NCI-H146 treated with DMSO at 0.1 percent for 48 hours (cell line): ENCODE results near the gene TLX3.
"Not testable (repeated sequence)": the region's sequence is repeated elsewhere in the genome, so short reads cannot be mapped to it uniquely, and the experiment has no call there.

Source experiments
- DNase-seq: peaks from one replicate; lab custom pipeline; 2025; ENCODE audit not compliant: unreplicated experiment; lab: John Stamatoyannopoulos, UW

TLX3 gene

GRCh38 chr5:171308453-171309275 is at the start of gene TLX3:
TSS of gene TLX3 (plus strand) at chr5:171309248. CDS start at chr5:171309366, 118 bp downstream.
- DNase-seq: no peak

DNA sequence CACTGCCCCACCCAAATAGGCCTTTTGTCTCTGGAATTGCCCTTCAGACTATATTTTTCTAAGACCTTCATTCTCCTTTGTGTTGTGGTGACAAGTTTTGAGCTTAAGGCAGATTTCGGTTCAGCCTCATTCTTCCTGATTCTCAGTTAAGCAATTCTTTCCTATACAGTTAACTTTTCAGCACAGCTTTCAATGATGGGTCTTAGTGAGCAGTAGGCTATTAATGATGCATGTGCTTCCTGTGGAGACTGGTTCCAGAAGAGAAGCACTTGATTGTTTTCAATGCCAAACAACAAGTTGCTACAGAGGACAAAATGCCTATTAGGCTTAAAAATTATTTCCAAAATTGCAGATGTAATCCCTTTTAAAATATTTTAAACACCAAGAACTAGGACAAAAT is 47.7 kb upstream of the TLX3 start:
- no peak for DNase-seq

DNA sequence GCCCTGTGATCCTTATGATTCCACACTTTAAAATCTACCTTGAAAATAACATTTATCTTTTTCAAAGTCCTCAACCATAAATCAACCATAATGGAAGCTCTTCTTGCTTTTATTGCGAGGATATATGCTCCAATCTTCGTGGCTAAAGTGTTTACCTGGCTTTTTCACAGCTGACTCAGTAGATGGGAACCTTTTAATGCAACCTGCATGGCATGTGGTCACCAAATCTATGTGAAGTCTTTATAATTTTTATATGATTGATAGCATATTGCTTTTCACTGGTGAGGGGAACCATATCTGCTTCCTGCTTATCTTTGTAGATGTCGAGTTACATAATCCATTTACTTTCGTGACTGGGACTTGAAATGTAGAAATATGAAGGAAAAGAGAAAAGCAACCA is 47.1 kb upstream of the TLX3 start:
- no peak for DNase-seq

- DNase-seq: no peak
These were observed 45.9 kb upstream of the TLX3 start for GRCh38 chr5:171263181-171263580.

DNA sequence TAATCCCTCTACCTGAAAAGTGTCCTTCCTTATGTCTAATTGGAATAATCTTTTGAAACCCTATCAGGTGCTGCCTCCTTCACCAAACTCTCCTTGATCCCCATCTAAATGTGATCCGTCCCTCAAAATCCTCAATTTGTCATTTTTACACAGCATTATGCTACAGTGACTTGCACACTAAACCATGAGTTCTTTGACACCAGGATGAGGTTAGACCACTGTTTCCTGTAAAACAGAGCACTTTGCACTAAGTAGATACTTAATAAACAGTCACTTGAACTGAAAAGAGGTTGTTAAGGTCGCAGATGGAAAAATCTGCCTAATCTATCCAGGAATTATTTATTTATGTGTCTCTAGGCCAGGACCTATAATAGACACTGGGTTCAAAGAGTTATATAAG is 44.2 kb upstream of the TLX3 start:
- no peak for DNase-seq

DNA sequence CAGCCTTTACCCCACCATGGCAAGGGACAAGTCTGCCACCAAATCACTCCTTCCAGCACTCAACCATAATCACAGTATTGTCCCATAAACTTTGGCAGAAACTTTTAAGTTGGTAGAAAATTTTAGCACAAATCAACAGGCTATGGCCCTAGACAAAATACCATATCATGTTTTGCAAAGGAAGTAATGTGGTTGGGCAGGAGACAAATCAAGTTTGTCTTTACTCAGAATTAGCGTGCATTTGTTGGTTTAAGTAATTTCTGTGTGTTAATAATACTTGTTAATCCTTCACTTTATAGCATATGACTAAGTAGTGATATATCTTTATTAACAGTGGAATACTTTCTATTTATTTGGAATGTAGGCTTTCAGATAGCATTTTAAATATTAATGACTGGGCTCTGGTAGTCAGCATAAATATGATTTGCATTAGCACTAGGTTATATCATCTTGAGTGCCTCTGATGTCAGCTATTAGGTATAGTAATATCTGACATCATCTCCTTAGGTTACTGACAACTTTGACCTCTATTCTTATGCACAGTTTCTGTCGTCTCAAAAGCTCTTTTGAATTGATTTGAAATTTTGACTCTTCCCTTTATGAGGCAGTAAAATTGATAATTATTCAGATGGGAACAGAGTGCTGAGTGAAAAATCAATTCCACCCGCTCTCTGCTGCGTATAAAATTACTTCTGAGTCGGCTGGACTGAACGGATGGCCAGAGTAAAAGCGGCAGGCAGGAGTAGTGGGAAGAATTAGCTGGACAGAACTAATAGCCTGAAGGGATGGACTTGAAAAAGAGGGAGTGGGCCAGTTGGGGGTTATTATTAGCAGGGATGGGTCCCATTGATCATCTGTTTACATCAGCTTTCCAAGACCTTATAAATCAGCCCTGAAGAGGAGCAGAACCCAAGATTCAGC is 40.1 kb upstream of the TLX3 start:
- peak; percentile 51 for DNase-seq

GRCh38 chr5:171269717-171270116 is 39.3 kb upstream of the TLX3 start:
- DNase-seq: no peak

- no peak for DNase-seq
These were observed 38.9 kb upstream of the TLX3 start for GRCh38 chr5:171270136-171270535.

- no peak for DNase-seq
These were observed 37.2 kb upstream of the TLX3 start for GRCh38 chr5:171271798-171272197.

DNA sequence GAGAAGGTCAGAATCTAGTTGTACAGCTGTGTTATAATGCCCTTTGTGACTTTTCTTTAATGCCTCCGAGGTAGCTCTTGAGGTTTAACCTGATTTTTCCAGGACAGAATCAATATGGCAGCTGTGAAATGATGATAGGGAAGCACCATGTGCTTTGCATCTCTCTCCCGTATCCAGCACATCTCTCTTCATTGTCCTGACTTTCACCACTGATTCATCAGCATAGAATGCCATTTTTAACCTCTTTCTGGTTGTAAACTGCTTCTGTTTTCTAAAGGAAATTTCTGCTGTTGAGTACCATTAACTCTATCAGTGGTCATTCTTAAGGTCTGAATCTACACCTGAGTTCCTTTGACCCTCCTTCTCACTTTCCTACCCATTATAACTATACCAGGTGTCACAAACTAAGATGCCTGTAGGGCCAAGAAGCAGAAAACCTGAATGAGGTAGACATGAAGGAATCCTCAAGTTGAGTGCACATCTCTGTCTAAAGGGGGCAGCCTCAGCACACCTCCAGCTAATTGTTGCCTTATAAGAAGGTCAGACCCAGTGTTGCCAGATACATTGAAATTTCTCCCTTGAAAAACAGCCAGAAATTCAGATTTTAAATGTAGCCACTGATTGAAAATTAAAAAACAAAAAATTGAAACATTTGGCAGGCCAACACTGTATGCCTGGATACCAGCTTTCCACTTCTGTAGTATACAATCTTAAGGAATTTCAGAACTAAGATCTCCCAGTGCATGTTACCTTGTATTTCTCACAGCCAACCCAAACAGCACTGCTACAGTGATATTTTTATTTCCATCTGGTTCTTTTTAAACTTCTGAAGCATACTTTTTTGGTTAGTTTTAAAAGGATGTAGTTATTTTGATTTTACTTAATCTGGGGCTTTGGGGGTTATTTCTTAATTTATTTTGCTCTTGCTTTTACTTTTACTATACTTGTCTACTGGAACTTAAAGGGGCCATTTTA is 35.8 kb upstream of the TLX3 start:
- peak; percentile 22 for DNase-seq

GRCh38 chr5:171275841-171276544 is 33.1 kb upstream of the TLX3 start:
- peak; percentile 79 for DNase-seq

GRCh38 chr5:171283753-171284152 is 25.3 kb upstream of the TLX3 start:
- no peak for DNase-seq

DNA sequence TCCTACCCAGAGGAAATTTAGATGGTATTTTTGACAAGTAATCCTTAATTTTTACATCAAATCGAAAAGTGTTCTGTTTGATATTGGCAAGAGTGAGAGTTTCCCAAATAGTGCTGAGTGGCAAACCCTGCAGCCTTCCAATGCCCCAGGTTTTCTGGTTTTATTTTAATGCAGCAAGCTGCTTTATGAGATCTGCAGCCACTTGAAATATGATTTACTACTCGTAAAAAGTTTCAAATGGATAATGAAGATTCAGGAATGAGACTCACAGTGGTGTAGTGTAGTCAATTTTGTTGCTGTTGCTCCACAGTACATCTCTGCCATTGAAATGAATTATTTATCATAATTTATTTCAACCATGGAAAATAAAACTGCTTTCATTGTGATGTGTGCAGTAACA is 23.6 kb upstream of the TLX3 start:
- no peak for DNase-seq

DNA sequence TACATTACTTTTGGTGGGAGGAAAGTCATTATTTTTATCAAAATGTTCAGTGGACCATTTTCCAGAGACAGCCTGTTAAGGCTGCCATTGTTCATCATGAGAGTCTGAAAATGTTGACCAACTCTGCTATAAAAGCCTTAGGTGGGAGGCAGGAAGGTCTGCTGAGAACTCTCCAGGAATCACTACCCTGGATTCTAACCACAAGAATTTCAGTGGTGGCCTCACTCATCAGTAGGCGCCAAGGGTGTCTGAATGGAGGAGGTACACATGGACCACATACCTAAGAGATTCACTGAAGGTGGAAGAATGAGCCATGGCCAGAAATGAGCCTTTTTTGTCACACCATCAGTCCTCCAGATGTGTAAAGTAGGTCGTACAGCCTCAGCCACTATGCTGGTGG is 21.0 kb upstream of the TLX3 start:
- no peak for DNase-seq

- no peak for DNase-seq
These were observed 17.7 kb upstream of the TLX3 start for GRCh38 chr5:171291371-171291770.

DNA sequence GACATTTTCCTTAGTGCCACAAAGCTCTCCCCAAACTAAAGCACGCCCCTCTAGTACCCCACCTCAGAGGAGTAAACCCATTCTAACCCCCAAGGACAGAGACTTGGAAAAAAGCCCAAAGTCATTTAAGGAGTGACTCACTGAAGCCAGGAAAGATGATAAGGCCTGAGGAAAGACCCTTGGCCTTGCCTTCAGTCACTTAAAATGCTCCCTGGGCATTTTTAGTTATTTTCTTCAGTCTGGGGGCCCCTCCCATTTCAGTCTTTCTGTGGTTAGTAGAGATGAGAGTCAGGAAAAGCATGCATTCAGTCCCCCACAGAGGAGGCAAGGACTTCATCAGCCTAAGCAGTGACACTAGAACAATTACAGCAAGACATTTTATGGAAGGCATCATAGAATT is 13.7 kb upstream of the TLX3 start:
- no peak for DNase-seq

DNA sequence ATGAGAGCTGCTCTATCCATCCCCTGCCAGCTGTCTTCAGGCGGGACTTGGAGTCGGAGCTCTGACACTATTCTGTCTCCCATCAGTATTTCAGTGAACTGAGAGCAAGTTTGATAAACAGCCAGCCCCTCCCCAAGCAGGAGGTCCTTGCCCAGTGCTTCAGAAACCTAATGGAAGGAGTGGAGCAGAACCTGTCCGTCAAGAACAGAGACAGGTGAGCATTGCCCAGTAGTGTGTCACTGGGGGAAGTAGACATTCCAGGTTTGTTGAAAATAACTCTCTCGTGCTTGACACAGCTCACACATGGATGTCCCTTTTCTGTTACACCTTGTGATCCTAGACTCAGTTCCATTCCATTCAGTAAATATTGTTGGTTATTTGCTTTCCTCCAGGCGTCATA is 13.2 kb upstream of the TLX3 start:
- DNase-seq: no peak

- DNase-seq: not testable (repeated sequence)
These were observed 11.1 kb upstream of the TLX3 start for GRCh38 chr5:171297941-171298340.

DNA sequence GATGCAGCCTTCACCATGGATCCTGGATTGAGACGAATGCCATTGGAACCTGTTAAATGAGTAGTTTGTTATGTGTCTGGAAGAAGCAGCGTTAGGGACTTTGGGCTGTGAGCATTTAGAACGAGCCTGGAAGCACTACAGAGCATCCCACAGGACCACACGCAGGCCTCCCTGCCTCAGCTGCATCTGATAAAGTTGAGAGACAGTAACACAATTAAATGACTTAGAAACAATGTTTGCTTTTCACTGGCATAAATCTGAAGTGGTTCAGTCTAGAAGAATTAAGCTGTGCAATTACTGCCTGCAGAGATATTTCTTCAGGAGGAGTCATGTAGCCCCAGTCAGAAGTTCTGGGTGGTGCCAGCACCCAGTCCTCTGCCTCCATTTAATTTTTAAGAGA is 9.8 kb upstream of the TLX3 start:
- DNase-seq: no peak

DNA sequence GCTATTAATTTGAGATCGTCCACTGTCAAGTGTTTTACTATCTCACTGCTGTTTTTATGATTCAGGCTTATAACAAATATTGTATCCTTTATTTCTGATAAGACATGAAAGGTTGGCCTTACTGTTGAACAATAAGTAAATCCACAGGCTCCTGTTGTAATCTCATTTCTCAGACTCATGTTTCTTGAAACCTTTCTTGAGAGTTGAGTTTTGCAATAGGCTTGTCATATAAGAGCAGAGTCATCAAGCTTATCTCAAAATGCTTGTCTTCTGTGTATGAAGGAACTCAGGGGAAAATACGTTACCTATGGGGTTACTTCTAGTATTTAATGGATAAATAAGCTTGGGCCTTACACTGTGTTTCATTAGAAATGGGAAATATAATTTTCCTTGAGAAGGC is 9.2 kb upstream of the TLX3 start:
- no peak for DNase-seq
